Measurements from ENCODE around the gene KIR2DL4. TPM values are rescaled to one million over a fixed set of nuclear protein-coding genes. Genes with fewer than 3 reads are reported as not detected.
"Not testable (repeated sequence)": the region's sequence is repeated elsewhere in the genome, so short reads cannot be mapped to it uniquely, and the experiment has no call there.

The KIR2DL4 gene
- total RNA-seq, 1 donor from 2014 or later, result 0.41 TPM

GRCh38 chr19:54804101-54804500 lies 691 bp downstream of the KIR2DL4 start:
- no peak for DNase-seq (ENCODE audit: extremely low read depth, low read depth, low spot score)

- no peak for DNase-seq (ENCODE audit: extremely low read depth, low read depth, low spot score)
Measured at GRCh38 chr19:54804571-54804970, 1.2 kb downstream of the KIR2DL4 start.

- DNase-seq (ENCODE audit: extremely low read depth, low read depth, low spot score), result no peak
Measured at GRCh38 chr19:54805665-54806515, 2.5 kb downstream of the KIR2DL4 start.

- no peak for DNase-seq (ENCODE audit: extremely low read depth, low read depth, low spot score)
Measured at GRCh38 chr19:54806516-54806838, 3.1 kb downstream of the KIR2DL4 start.

- not testable (repeated sequence) for DNase-seq (ENCODE audit: extremely low read depth, low read depth, low spot score)
Measured at GRCh38 chr19:54814571-54814970, 11.2 kb downstream of the KIR2DL4 start.

GRCh38 chr19:54816251-54816650 lies 12.8 kb downstream of the KIR2DL4 start, which contains the start of gene KIR3DL1:
TSS of gene KIR3DL1 (plus strand) at chr19:54816468.
- not testable (repeated sequence) for DNase-seq (ENCODE audit: extremely low read depth, low read depth, low spot score)

GRCh38 chr19:54817670-54818536 lies 14.5 kb downstream of the KIR2DL4 start:
- no peak for DNase-seq (ENCODE audit: extremely low read depth, low read depth, low spot score)

- DNase-seq (ENCODE audit: extremely low read depth, low read depth, low spot score), result not testable (repeated sequence)
Measured at GRCh38 chr19:54824416-54824815, 21.0 kb downstream of the KIR2DL4 start.

GRCh38 chr19:54825326-54825725 lies 21.9 kb downstream of the KIR2DL4 start:
- DNase-seq (ENCODE audit: extremely low read depth, low read depth, low spot score), result not testable (repeated sequence)

GRCh38 chr19:54828064-54828463 lies 24.7 kb downstream of the KIR2DL4 start:
- DNase-seq (ENCODE audit: extremely low read depth, low read depth, low spot score), result not testable (repeated sequence)

GRCh38 chr19:54832496-54832895 lies 29.1 kb downstream of the KIR2DL4 start, which contains the start of gene KIR2DS4:
TSS of gene KIR2DS4 (plus strand) at chr19:54832676.
- DNase-seq (ENCODE audit: extremely low read depth, low read depth, low spot score), result not testable (repeated sequence)

- DNase-seq (ENCODE audit: extremely low read depth, low read depth, low spot score), result not testable (repeated sequence)
Measured at GRCh38 chr19:54835126-54835525, 31.7 kb downstream of the KIR2DL4 start.

GRCh38 chr19:54837522-54837921 lies 34.1 kb downstream of the KIR2DL4 start:
- DNase-seq (ENCODE audit: extremely low read depth, low read depth, low spot score), result not testable (repeated sequence)

- DNase-seq (ENCODE audit: extremely low read depth, low read depth, low spot score), result not testable (repeated sequence)
Measured at GRCh38 chr19:54843171-54843570, 39.8 kb downstream of the KIR2DL4 start.

- not testable (repeated sequence) for DNase-seq (ENCODE audit: extremely low read depth, low read depth, low spot score)
Measured at GRCh38 chr19:54850061-54850640, 46.7 kb downstream of the KIR2DL4 start, which contains the start of gene KIR3DL2. TSS of gene KIR3DL2 (plus strand) at chr19:54850443. CDS start at chr19:54850476, 33 bp downstream.

GRCh38 chr19:54850930-54851329 lies 47.5 kb downstream of the KIR2DL4 start:
- DNase-seq (ENCODE audit: extremely low read depth, low read depth, low spot score), result no peak

- DNase-seq (ENCODE audit: extremely low read depth, low read depth, low spot score), result no peak
Measured at GRCh38 chr19:54851353-54851752, 47.9 kb downstream of the KIR2DL4 start.

- not testable (repeated sequence) for DNase-seq (ENCODE audit: extremely low read depth, low read depth, low spot score)
Measured at GRCh38 chr19:54855241-54855640, 51.8 kb downstream of the KIR2DL4 start.

- DNase-seq (ENCODE audit: extremely low read depth, low read depth, low spot score), result not testable (repeated sequence)
Measured at GRCh38 chr19:54858476-54858875, 55.1 kb downstream of the KIR2DL4 start.

GRCh38 chr19:54859421-54859820 lies 56.0 kb downstream of the KIR2DL4 start:
- not testable (repeated sequence) for DNase-seq (ENCODE audit: extremely low read depth, low read depth, low spot score)

- DNase-seq (ENCODE audit: extremely low read depth, low read depth, low spot score), result not testable (repeated sequence)
Measured at GRCh38 chr19:54863459-54863858, 60.0 kb downstream of the KIR2DL4 start.
